ENCODE results near the gene PRRC2C.

Gene PRRC2C

GRCh38 chr1:171460018-171460620, 25.2 kb upstream of the PRRC2C start:
- H3K9me3 Mint-ChIP-seq = peaks cover 2% of the 10 kb centered on the region
- no peaks in the 10 kb centered on the region for H3K4me1 Mint-ChIP-seq
- no peaks in the 10 kb centered on the region for H3K36me3 Mint-ChIP-seq (ENCODE audit: low read depth)
- TF ChIP-seq CTCF (IDR thresholded peaks at IDR 0.05; ENCODE audit: unreplicated experiment in 3 of 3) = no peak
- peaks cover 4% of the 10 kb centered on the region for H3K27me3 Mint-ChIP-seq (ENCODE audit: low read depth)
- no peak overlapping the region for H3K27ac Mint-ChIP-seq
- H3K4me3 Mint-ChIP-seq = no peak overlapping the region

- TF ChIP-seq CTCF (IDR thresholded peaks at IDR 0.05; ENCODE audit: unreplicated experiment in 3 of 3) = no peak
- no peak overlapping the region for H3K4me3 Mint-ChIP-seq
- peaks cover 4% of the 10 kb centered on the region for H3K27me3 Mint-ChIP-seq (ENCODE audit: low read depth)
- H3K27ac Mint-ChIP-seq = no peak overlapping the region
- H3K36me3 Mint-ChIP-seq (ENCODE audit: low read depth) = no peaks in the 10 kb centered on the region
- no peaks in the 10 kb centered on the region for H3K4me1 Mint-ChIP-seq
- H3K9me3 Mint-ChIP-seq = no peaks in the 10 kb centered on the region
Measured at GRCh38 chr1:171467626-171468025, 17.7 kb upstream of the PRRC2C start.

- no peaks in the 10 kb centered on the region for H3K36me3 Mint-ChIP-seq (ENCODE audit: low read depth)
- no peak overlapping the region for H3K27ac Mint-ChIP-seq
- no peaks in the 10 kb centered on the region for H3K4me1 Mint-ChIP-seq
- no peak overlapping the region for H3K4me3 Mint-ChIP-seq
- peaks cover 4% of the 10 kb centered on the region for H3K27me3 Mint-ChIP-seq (ENCODE audit: low read depth)
- no peaks in the 10 kb centered on the region for H3K9me3 Mint-ChIP-seq
- TF ChIP-seq CTCF (IDR thresholded peaks at IDR 0.05; ENCODE audit: unreplicated experiment in 3 of 3) = no peak
Measured at GRCh38 chr1:171468120-171468750, 17.1 kb upstream of the PRRC2C start.

GRCh38 chr1:171470726-171471125, 14.6 kb upstream of the PRRC2C start:
- H3K4me1 Mint-ChIP-seq = no peaks in the 10 kb centered on the region
- H3K27me3 Mint-ChIP-seq (ENCODE audit: low read depth) = no peaks in the 10 kb centered on the region
- no peaks in the 10 kb centered on the region for H3K9me3 Mint-ChIP-seq
- H3K27ac Mint-ChIP-seq = peak overlapping the region in 2 of 3 experiments; percentile 20 to 71
- H3K36me3 Mint-ChIP-seq (ENCODE audit: low read depth) = no peaks in the 10 kb centered on the region
- no peak for TF ChIP-seq CTCF (IDR thresholded peaks at IDR 0.05; ENCODE audit: unreplicated experiment in 3 of 3)
- no peak overlapping the region for H3K4me3 Mint-ChIP-seq

- Mint-ChIP-seq H3K36me3 (ENCODE audit: low read depth) (no peaks in the 10 kb centered on the region), H3K9me3 (no peaks in the 10 kb centered on the region), H3K27ac (no peak overlapping the region), H3K27me3 (ENCODE audit: low read depth) (no peaks in the 10 kb centered on the region), H3K4me3 (no peak overlapping the region), H3K4me1 (peaks cover 9% of the 10 kb centered on the region)
- no peak for TF ChIP-seq CTCF (IDR thresholded peaks at IDR 0.05; ENCODE audit: unreplicated experiment in 3 of 3)
Measured at GRCh38 chr1:171472183-171472647, 13.1 kb upstream of the PRRC2C start.

GRCh38 chr1:171476829-171477228, 8.5 kb upstream of the PRRC2C start:
- TF ChIP-seq CTCF (IDR thresholded peaks at IDR 0.05; ENCODE audit: unreplicated experiment in 3 of 3) = no peak
- peak overlapping the region; percentile 25 to 87 (median 84) for H3K27ac Mint-ChIP-seq
- no peaks in the 10 kb centered on the region for H3K36me3 Mint-ChIP-seq (ENCODE audit: low read depth)
- peaks cover 21% of the 10 kb centered on the region for H3K4me1 Mint-ChIP-seq
- no peak overlapping the region for H3K4me3 Mint-ChIP-seq
- H3K27me3 Mint-ChIP-seq (ENCODE audit: low read depth) = no peaks in the 10 kb centered on the region
- H3K9me3 Mint-ChIP-seq = no peaks in the 10 kb centered on the region

All from nephron (organoid).